Astrocyte (in vitro differentiated cells and primary cell): ENCODE results near the gene CA6.
"Not testable (repeated sequence)": the region's sequence is repeated elsewhere in the genome, so short reads cannot be mapped to it uniquely, and the experiment has no call there.

ENCODE experiments used
- EZH2 ChIP-seq: IDR thresholded peaks from 2 replicates; pipeline ENCODE4 v1.6.1; 2012; ENCODE audit warnings: mild to moderate bottlenecking, low read length, inconsistent platforms; ENCODE audit not compliant: insufficient read depth
- TF ChIP-seq, protein P1 (sequence below): IDR thresholded peaks from 2 replicates; pipeline ENCODE4 v1.5.1; 2011; ENCODE audit warnings: low read depth, mild to moderate bottlenecking, inconsistent platforms, low read length, moderate library complexity; ENCODE audit not compliant: insufficient read depth

DNA sequence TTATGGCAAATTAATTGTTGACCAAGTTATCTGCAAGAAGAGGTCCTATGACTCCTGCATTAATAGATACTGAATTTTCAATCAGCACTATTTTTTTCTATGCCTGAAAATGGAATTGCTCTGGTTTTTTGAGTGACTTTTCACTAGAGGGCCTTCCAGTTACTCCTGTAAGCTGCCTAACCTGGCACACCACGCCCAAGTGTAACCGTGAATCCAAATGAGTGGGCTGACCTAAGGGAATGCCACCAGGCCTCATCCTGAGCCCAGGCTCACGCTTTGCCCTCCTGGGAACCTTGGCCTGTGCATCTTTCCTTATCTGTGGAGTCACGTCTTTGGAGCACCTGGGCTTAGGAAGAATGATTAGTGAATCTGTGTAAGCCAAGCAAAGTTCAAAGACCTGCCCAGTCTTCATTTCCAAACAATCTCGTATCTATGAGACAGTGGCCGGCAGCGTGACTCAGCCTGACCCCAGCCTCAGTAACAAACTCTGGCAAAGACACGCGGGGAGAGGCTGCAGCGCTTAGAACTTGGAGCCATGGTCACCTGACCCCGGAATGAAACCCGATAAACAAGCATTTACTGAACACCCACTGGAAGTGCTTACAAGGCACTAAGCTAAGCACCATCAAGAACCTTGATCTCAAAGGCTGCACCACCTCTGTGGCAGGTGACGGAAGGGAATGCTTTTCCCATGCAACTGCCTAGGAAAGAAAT lies 48.5 kb downstream of the CA6 start:
- TF ChIP-seq, protein P1, sequence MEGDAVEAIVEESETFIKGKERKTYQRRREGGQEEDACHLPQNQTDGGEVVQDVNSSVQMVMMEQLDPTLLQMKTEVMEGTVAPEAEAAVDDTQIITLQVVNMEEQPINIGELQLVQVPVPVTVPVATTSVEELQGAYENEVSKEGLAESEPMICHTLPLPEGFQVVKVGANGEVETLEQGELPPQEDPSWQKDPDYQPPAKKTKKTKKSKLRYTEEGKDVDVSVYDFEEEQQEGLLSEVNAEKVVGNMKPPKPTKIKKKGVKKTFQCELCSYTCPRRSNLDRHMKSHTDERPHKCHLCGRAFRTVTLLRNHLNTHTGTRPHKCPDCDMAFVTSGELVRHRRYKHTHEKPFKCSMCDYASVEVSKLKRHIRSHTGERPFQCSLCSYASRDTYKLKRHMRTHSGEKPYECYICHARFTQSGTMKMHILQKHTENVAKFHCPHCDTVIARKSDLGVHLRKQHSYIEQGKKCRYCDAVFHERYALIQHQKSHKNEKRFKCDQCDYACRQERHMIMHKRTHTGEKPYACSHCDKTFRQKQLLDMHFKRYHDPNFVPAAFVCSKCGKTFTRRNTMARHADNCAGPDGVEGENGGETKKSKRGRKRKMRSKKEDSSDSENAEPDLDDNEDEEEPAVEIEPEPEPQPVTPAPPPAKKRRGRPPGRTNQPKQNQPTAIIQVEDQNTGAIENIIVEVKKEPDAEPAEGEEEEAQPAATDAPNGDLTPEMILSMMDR, result not testable (repeated sequence)
- not testable (repeated sequence) for TF ChIP-seq EZH2
